Suppressor macrophage treated with lipopolysaccharide for 1 hour (primary cell): ENCODE results near the gene MSMB.
"Not testable (repeated sequence)": the region's sequence is repeated elsewhere in the genome, so short reads cannot be mapped to it uniquely, and the experiment has no call there.

Source experiments
- DNase-seq, 3 donors: peaks; one replicate each; pipeline ENCODE4 v3.0.0-alpha.2; 2020 to 2022

The MSMB gene

DNA sequence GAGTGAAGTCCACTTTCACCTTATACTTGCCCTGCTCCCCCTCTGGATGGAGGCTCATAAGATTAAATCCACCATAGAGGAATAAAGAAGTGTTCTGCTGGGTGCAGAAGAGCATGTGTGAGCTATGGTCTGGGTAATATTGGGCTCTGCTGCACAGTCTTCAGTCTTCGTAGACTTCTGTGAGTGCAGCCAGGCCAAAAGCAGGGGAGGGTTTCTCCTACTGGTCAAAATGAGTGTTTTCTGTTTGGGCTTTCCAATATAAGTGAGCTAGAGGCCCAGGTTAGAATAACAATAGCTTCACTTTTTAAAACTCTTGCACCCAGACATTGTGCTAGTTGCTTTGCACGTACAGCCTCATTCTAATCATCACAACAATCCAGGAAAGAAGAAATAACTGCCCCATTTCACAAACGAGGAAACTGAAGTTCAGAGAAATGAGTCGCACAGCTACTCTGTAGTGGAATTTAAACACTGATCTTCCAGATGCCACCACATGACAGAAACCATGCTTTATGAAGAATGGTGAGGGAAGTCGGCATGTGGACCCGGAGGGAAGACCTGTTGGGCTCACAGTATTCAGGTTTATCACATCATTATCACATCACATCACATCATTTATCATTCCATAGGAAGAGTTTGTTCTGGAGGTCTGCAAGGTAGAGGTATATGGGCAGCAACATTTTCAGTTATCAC lies 23.8 kb upstream of the MSMB start:
- no peak for DNase-seq

DNA sequence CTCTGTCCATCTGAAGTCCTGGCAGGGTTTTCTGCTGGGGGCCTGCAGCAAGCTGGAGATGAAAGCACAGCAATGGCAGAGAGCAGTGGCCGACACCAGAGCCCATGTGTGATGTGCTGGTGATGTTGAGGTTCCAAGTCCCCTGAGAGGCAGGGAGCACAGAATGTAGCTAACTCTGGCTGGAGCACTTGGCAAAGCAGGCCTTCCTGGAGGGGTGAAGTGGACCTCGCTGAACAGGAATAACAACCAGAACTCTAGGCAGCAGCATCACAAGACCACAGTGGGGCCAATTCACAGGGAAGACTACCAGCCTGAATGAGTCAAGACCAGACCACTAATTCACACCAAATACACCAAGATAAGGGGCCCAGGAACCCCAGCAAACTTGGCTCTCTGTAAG lies 22.8 kb upstream of the MSMB start:
- DNase-seq, result no peak

DNA sequence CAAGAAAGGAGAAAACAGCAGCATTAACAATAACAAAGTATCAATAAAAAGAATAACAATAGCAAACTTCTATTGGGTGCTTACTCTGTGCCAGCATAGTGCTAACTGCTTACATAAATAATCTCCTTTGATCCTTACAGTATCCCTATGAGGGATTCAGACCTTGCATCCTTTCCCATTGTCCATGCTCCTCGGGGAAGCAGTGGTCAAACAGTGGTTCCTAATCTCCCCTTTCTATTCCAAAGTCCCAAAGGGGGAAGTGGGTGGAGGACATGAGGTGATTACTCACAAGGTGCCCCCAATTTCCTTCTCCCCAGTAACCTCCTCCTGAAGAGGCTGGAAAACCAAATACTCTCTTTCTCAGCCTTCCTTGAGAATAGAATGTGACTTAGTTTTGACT lies 22.0 kb upstream of the MSMB start:
- no peak for DNase-seq

DNA sequence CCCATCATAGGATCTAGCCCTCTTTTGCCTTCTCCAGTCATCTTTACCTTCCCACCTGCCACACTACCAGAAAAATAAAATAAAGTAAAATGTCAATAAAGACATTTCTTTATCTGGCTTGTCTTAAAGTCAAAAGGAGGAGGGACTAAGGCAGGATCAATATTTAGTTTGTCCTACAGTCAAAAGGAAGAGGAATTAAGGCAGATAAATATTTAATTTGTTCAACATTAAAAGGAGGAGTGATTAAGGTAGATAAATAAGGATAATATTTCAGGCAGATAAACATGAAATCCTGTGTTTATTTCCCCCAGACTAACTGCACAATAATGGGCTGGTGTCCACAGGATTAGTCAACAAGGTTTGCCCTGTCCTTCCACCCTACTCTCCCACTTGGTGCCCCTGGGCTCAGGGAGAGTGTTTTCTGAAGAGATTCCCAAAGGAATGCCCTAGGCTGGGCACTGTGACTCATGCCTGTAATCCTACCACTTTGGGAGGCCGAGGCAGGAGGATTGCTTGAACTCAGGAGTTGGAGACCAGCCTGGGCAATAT lies 18.3 kb upstream of the MSMB start:
- DNase-seq, result no peak

DNA sequence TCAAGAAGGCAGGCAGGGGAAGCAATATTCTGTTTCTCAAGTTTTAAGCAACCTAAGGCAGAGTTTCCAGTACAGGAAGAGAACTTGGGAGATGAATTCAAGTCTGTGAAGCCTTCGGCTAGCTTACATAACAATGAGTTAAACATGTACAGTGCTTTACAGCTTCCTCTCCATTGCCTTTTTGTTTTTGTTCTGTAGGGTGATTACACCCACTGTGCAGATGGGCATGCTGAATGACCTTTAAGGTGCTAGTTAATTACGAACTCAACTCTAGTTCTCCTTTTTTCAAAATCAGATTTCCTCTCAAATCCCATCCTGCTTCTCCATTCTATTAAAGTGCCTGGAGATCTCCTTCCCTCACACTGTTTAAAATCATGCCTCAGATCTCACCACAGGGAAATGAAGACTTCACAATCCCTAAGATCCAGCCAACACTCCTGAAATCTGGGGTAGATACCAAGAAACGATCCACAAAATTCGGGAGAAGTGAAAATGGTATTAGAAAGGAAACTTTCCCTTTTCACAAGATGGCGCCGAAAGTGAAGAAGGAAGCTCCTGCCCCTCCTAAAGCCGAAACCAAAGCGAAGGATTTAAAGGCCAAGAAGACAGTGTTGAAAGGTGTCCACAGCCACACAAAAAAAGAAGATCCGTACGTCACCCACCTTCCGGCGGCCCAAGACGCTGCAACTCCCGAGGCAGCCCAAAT lies 16.8 kb upstream of the MSMB start:
- peak in 1 of 3 donors; percentile 30 for DNase-seq

DNA sequence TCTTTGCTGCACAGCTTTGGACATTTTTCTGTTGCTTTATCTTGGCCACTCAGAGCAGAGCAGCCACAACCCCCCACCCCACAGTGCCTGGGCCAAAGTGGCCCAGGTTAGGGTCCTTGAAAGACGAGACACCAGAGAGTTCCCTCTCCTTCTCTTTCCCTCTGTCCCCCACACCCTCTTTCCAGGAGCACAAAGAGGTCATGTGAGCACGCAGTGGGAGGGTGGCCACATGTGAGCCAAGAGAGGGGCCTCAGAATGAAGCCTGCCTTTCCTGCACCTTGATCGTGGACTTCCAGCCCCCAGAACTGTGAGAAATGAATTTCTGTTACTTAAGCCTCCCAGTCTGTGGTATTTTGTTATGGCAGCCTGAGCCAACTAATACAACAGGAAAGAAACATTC lies 14.6 kb upstream of the MSMB start:
- DNase-seq, result no peak

DNA sequence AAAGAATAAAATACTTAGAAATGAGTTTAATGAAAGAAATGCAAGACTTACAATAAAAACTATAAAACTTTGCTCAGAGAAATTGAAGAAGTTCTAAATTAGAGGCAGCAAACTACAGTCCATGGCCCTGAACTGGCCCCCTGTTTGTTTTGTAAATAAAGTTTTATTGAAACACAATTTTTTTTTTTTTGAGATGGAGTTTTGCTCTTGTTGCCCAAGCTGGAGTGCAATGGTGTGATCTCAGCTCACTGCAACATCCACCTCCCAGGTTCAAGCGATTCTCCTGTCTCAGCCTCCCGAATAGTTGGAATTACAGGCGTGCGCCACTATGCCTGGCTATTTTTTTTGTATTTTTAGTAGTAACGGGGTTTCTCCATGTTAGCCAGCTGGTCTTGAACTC lies 11.9 kb upstream of the MSMB start:
- not testable (repeated sequence) for DNase-seq

DNA sequence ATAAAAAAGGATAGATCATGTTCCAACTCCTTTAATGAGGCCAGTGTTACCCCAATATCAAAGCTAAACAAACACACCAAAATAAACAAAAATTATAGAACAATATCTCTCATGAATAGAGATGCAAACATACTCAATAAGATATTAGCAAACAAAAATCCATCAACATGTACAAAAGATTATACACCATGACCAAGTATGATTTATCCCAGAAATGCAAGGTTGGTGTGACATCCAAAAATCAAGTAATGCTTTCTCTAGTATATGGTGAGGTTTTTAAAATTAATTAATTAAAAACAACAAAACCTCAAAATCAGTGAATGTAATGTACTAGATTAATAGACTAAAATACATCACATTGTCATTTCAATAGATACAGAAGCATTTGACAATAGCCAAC lies 11.0 kb upstream of the MSMB start:
- no peak for DNase-seq

DNA sequence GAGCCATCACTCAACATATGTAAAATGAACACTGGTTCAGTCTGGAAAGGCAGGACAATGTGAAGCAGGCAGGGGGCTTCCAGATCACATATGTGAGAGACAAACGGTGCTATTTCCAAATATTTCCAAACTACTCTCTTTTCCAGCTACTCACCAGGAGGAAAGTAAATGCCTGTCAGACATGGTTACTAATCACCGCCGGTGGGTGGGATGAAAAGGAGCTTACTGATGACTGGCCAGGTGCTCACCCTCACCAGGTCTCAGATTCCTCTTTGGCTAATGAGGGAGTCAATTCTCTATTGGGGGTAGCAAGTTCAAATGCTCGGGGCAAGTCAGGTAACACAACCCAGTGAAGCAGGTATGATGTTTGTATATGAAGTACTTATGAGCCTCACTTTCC lies 9.7 kb upstream of the MSMB start:
- no peak for DNase-seq

DNA sequence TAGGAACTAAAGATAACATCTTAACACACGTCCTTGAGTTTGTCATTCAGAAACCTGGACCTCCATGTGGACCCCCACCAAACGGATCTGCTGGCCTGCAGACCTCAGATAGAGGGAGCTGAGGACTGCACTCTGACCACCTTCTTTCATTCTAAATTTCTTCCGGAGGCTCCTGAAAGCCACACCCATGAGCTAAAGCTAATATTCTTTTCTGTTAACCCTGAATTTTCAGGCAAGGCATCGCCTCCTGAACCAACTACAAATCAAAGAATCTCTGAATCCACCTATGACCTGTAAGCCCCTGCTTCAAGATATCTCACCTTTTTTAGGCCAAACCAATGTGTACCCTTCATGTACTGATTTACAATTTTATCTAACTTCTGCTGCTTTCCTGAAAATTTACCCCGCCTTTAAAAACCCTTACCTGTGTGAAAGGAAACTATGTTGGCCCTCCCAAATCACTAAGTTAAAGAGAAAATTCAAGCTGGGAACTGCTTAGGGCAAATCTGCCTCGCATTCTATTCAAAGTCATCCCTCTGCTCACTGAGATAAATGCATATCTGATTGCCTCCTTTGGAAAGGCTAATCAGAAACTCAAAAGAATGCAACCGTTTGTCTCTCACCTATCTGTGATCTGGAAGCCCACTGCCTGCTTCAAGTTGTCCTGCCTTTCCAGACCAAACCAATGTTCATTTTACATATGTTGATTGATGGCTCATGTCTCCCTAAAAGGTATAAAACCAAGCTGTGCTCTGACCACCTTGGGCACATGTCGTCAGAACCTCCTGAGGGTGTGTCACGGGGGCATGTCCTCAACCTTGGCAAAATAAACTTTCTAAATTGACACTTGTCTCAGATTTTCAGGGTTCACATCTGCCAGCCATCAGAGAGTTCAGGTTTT lies 7.7 kb upstream of the MSMB start:
- DNase-seq, result no peak

DNA sequence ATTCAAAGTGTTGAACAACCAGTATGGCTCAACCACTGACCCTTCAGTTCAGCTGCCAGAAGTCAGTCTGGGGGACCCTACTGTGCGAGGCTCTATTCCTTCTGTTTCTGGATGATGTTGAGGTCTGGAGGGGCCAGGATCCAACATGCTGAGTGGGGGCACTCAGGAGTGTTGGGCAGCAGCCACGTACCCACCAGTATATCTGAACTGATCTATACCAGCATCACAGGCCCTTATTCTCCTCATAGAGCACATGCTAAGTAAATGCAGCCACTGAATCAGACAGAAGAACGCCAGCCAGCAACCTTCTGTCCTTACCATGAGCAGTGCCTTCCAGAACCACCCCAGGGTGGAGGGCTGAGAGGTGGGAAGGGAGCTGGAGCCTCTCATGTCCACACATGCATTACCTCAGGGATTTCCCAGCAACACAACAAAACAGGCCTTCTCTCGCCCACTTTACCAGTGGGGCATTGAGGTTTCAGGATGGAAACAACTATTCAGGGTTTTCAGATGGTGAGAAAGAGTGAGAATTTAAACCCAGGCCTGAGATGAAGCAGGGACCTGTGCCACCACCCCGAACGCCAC lies 6.8 kb upstream of the MSMB start:
- DNase-seq, result no peak

DNA sequence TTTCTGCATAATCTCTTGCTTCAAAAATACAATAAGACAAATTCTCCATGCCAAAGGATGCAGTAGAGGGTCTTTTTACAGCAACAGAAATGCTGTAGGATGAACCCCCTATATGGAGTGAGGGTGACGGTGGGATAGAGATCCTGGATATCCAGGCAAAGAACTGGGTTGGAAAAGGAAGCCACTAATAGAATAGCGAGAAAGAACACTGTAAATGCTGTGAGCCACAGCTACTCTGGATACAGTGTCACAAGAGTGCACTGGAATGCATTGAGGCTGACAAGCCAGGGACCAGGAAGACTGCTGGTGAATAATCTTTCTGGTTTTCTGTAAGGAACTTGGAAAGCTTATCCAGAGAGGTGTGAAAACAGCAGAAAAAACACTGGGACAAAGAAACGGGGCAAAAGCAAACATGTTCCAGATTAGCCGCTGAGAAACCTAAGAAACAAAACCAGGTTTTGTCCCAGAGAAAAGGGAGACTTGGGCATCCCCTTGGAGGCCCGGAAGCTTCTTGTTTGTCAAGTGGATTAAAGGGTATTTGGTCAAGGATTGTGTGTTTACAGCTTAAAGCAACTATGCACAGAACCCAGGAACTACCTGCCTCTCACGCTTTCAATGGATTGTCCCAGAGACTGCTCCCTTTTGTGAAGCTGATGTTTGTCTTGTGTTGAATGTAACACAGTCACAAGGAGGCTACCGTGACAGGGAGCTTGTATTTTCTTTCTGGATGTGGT lies 6.2 kb upstream of the MSMB start:
- DNase-seq, result no peak

DNA sequence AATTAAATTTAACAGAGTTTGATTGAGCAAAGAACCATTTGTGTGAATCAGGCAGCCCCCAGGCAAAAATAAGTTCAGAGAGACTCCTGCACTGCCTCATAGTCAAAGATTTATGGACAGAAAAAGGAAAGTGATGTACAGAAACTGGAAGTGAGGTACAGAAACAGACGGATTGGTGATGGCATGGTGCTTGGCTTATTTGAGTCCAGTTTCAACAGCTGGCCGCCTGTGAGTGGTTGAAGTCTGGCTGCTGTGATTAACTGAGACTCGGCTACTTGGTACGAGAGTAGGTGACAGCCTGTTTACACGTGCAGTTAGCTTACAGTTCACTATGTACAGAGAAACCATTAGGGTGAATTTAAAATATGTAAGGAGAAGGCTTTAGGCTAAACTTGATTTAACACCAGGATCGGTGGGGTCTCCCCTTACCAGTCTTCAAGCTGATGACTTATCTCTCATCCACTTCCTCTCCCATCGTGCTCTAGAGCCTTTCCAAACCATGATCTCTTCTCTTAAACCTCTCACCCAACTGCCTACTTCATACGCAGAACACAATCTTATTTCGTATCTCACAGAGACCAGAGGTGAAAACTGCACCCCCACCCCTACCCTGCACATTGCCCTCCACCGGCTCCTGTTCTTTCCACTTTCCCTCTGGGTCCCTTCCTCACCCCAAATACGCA lies 5.0 kb upstream of the MSMB start:
- peak; percentile 39 to 76 (median 74) for DNase-seq

DNA sequence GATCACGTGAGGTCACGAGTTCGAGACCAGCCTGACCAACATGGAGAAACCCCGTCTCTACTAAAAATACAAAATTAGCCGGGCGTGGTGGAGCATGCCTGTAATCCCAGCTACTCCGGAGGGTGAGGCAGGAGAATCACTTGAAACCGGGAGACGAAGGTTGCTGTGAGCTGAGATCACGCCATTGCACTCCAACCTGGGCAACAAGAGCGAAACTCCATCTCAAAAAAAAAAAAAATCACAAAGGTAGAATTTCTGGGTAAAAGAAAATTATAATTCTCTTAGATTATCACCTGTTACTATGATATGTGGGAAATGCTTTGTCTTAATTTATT lies 3.4 kb upstream of the MSMB start:
- not testable (repeated sequence) for DNase-seq

DNA sequence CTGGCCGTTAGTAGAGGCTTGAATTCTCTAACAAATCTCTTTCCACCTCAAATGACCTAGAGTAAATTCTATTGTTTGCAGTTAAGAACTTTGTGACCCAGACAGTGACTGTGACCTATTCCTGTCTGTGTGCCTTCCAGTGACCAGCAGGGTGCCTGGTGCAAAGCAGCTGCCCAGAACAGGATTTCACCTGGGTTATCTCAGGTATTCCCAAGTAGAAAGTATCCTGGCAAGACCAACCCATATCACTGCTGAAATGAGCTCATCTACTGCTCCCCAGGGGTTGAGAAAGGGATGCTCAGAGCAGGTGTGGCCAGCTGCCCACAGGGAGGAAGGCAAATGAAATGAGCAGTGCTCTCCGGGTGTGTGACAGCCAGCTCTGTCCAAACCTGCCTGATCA lies 2.1 kb upstream of the MSMB start:
- no peak for DNase-seq

DNA sequence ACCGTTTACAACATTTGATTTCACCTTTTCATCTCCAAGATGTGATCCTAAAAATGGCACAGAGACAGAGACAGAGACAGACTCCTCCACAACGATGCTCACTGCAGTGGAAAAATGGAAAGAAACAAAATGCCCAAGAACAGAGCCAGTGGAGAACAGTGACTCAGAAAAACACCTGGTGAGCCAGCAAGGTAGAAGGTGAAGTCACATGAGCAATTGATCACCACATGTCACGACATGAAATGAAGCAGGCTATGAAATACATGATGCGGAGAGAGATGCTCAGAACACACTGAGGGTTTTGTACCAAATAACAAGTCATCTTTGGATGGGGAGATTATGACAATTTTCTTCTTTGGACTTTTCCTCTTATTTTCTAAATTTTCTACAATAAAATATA lies 3.5 kb downstream of the MSMB start:
- no peak for DNase-seq

DNA sequence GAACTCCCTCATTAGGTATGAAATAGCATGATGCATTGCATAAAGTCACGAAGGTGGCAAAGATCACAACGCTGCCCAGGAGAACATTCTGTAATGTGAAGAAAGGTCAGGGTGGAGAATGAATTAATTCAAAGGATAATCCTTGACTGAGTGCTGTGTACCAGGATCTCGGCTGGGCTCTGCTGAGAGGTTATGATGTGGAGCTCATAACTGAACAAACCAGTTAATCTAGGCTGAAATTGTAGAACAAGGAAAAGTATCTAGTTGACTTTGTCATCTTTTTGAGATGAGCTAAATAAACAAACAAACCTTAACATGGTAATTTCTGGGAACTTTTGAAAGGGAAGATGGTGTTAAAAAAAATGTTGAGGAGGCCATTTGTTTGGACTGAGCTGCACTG lies 6.1 kb downstream of the MSMB start:
- DNase-seq, result no peak

DNA sequence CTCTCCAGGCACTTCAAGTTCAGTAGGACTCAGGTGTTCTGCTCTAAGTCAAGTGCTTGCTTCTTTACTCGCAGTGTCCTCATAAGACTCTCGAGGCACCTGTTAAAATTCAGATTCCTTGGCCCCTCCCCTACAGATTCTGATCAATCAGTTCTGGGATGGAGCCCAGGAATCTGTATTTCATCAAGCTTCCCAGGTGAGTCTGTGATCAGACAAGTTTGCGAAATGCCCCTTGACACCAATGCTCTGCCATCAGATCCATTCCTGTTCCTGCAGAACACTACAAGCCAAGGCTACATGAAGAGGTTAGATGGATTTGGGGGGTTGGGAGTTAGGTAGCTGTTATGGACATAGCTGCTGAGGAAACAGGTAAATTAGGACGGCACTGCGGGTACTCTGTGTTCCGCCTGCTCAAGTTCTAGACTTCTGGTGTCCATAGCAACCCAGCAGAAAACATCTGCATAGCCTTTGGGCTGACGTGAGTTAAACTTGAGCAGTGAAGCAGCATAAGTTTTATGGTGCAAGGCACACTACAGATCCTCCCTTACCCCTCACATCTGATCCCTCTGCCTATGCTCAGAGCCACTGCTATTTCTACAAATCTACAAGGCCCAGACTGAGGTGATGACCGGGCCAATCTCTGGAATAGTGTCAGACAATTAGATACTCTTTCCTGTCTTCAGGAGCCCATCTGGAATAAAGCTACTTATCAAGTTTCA lies 8.8 kb downstream of the MSMB start:
- no peak for DNase-seq

DNA sequence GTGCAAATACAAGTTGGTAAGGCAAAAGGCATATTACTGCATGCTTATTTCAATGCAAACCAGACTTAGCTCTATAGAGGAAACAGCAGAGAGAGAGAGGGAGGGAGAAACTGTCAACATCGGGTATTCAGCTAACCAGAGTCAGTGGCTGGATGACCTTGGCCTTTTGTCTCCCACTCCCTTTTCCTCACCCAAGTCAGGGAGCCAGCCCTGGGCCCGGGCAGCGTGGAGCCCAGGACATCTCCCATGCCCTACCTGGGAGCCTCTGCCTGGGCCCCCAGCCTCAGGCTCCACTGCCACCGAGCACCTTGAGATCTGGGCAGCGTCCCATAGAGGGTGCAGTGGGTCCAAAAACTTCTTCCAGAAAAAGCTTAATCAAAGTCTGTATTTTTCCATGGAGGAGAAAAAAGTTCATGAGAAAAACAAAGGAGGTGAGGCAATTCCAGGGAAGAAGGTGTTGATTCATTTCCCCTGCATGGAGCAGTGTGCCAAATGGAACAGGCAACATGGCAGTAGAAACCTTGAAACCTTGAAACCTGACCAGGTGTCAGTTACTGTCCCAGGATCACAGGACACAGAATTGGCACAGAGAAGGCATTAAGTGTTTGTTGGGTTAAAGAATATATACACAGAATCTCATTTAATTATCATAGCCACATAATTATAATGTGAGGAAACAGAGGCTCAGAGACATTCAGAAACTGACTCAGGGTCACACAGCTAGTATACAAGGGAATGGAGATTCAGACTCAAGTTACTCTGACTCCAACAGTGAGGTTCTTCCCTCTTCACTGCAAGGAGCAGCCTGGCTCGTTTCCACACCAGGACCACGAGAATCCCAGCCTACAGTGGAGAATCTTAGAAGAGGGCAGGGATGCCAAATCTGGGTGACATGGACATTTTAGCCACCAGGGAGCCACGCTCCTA lies 9.9 kb downstream of the MSMB start:
- no peak for DNase-seq

DNA sequence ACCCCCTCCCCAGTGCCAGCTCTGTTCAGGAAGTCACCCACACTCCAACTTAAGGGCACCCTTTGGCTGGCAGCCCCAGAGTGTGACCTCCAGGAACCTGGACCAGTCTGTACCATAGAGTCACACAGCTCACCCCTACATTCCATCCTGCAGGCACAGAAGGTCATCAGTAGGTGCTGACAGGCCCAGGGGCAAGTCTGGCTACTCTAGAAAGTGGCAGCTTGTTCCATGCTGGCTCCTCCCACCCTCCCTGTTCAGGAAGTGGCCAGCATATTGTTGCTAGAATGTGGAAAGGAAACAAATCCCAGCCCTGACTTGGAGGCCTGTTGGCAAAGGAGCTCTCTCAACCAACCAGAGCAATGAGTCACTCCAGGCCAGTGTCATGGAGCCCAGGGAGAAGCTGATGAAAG lies 12.5 kb downstream of the MSMB start:
- DNase-seq, result peak; percentile 51 to 76 (median 61)
